ENCODE data around the gene FGB. TPM values are rescaled to one million over a fixed set of nuclear protein-coding genes. Genes with fewer than 3 reads are reported as not detected.
A peak's percentile ranks its signal among the peaks of the same experiment; 100 is the strongest.

FGB gene
- total and polyA plus RNA-seq, 2 of the 13 experiments (the other 11 are each of a cell fraction or from before 2014, with no cell fraction given): 226 to 784 TPM

DNA sequence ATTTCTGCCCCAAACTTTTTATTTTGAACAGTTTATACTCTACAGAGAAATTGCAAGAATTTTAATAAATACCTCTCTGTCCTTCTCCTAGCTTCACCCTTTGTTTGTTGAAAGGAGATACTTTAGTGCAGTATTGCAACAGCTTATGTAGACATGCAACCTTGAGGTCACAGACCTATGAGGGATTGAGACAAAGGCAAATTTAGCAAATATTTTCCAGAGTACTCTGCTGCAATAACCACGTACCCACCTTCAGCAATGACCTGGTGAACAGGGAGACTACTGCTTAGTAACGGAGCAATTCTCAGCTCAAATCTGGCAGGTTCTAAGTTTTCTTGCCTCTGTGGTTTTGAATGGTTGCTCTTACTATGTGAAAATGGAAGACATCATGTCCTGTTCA lies 14.5 kb downstream of the FGB start (continued):
- TF ChIP-seq, protein P1, sequence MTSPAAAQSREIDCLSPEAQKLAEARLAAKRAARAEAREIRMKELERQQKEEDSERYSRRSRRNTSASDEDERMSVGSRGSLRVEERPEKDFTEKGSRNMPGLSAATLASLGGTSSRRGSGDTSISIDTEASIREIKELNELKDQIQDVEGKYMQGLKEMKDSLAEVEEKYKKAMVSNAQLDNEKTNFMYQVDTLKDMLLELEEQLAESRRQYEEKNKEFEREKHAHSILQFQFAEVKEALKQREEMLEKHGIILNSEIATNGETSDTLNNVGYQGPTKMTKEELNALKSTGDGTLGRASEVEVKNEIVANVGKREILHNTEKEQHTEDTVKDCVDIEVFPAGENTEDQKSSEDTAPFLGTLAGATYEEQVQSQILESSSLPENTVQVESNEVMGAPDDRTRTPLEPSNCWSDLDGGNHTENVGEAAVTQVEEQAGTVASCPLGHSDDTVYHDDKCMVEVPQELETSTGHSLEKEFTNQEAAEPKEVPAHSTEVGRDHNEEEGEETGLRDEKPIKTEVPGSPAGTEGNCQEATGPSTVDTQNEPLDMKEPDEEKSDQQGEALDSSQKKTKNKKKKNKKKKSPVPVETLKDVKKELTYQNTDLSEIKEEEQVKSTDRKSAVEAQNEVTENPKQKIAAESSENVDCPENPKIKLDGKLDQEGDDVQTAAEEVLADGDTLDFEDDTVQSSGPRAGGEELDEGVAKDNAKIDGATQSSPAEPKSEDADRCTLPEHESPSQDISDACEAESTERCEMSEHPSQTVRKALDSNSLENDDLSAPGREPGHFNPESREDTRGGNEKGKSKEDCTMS (CRISPR knock-in tag; conservative IDR thresholded peaks at IDR 0.05): no peak
- no peak for TF ChIP-seq ZNF562 (CRISPR knock-in tag; IDR thresholded peaks at IDR 0.05; ENCODE audit: borderline replicate concordance)
- no peak for TF ChIP-seq MAX (IDR thresholded peaks at IDR 0.05)
- TF ChIP-seq NBN (conservative IDR thresholded peaks at IDR 0.05): no peak
- peak; percentile 94 for TF ChIP-seq FOXP4 (CRISPR knock-in tag; IDR thresholded peaks at IDR 0.05)
- TF ChIP-seq, protein P2, sequence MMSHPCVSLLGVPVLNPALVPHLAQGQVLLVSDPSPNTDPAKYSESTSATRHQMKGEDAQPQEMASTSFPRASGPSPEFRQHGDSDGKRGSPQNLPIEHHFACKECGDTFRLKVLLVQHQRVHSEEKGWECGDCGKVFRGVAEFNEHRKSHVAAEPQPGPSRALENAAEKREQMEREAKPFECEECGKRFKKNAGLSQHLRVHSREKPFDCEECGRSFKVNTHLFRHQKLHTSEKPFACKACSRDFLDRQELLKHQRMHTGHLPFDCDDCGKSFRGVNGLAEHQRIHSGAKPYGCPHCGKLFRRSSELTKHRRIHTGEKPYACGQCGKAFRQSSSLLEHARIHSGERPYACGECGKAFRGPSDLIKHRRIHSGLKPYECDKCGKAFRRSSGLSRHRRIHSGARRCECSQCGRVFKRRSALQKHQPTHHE (CRISPR knock-in tag; IDR thresholded peaks at IDR 0.05; ENCODE audit: borderline replicate concordance): no peak
- TF ChIP-seq ATF5 (CRISPR knock-in tag; IDR thresholded peaks at IDR 0.05; ENCODE audit: low read depth): no peak
- no peak for TF ChIP-seq SRY (CRISPR knock-in tag; IDR thresholded peaks at IDR 0.05)
- no peak for TF ChIP-seq THAP7 (CRISPR knock-in tag; IDR thresholded peaks at IDR 0.05)
- TF ChIP-seq YEATS2 (CRISPR knock-in tag; IDR thresholded peaks at IDR 0.05; ENCODE audit: borderline replicate concordance): no peak
- TF ChIP-seq ZMAT5 (CRISPR knock-in tag; IDR thresholded peaks at IDR 0.05; ENCODE audit: borderline replicate concordance, low read depth): no peak
- no peak for TF ChIP-seq HBP1 (CRISPR knock-in tag; IDR thresholded peaks at IDR 0.05; ENCODE audit: low read depth)
- no peak for TF ChIP-seq HIC2 (CRISPR knock-in tag; IDR thresholded peaks at IDR 0.05; ENCODE audit: low read depth)
- TF ChIP-seq GLI4 (CRISPR knock-in tag; IDR thresholded peaks at IDR 0.05; ENCODE audit: borderline replicate concordance): no peak
- TF ChIP-seq ZNF556 (CRISPR knock-in tag; IDR thresholded peaks at IDR 0.05; ENCODE audit: borderline replicate concordance): no peak
- no peak for TF ChIP-seq ZNF557 (CRISPR knock-in tag; IDR thresholded peaks at IDR 0.05)
- peak; percentile 81 for TF ChIP-seq TBX2 (CRISPR knock-in tag; IDR thresholded peaks at IDR 0.05; ENCODE audit: borderline replicate concordance)
- no peak for TF ChIP-seq CBX1 (IDR thresholded peaks at IDR 0.05; ENCODE audit: low read depth)
- no peak for TF ChIP-seq FOSL1 (CRISPR knock-in tag; IDR thresholded peaks at IDR 0.05; ENCODE audit: borderline replicate concordance)
